ENCODE results near the gene CAV3.

- TF ChIP-seq POLR2AphosphoS5 (IDR thresholded peaks at IDR 0.05; ENCODE audit: low read depth, low read length) (no peak), POLR2A (IDR thresholded peaks at IDR 0.05; ENCODE audit: low read depth, low read length) (no peak)
Measured at GRCh38 chr3:8739757-8740504, 6.3 kb downstream of the CAV3 start.
